Astrocyte of the spinal cord (primary cell): Measurements from ENCODE around the gene STARD3.

Experiments used
- DNase-seq: peaks from one replicate; pipeline ENCODE4 v3.0.0; 2011; ENCODE audit warnings: low read depth, low spot score
- H3K4me3 ChIP-seq: 2 replicates; pipeline ENCODE4 v1.5.1; 2011; ENCODE audit warnings: low read depth, mild to moderate bottlenecking, low read length, moderate library complexity
- in situ Hi-C: cut with HindIII; loops from 2 replicates; pipeline ENCODE4 v1.10.0; 2017; ENCODE audit warnings: low sequenced_read_pairs
- TF ChIP-seq, protein P1 (sequence below): IDR thresholded peaks from 2 replicates; pipeline ENCODE4 v1.5.1; 2012; ENCODE audit warnings: low read depth, mild to moderate bottlenecking, low read length, inconsistent platforms

The STARD3 gene

GRCh38 chr17:39600288-39600996, 36.5 kb upstream of the STARD3 start:
- H3K4me3 ChIP-seq: no peak overlapping the region
- in situ Hi-C loops: no loop called here
- no peak for DNase-seq
- TF ChIP-seq, protein P1, sequence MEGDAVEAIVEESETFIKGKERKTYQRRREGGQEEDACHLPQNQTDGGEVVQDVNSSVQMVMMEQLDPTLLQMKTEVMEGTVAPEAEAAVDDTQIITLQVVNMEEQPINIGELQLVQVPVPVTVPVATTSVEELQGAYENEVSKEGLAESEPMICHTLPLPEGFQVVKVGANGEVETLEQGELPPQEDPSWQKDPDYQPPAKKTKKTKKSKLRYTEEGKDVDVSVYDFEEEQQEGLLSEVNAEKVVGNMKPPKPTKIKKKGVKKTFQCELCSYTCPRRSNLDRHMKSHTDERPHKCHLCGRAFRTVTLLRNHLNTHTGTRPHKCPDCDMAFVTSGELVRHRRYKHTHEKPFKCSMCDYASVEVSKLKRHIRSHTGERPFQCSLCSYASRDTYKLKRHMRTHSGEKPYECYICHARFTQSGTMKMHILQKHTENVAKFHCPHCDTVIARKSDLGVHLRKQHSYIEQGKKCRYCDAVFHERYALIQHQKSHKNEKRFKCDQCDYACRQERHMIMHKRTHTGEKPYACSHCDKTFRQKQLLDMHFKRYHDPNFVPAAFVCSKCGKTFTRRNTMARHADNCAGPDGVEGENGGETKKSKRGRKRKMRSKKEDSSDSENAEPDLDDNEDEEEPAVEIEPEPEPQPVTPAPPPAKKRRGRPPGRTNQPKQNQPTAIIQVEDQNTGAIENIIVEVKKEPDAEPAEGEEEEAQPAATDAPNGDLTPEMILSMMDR: no peak

- TF ChIP-seq, protein P1: no peak
- in situ Hi-C loops: no loop called here
- no peak overlapping the region for H3K4me3 ChIP-seq
- no peak for DNase-seq
These were observed 35.8 kb upstream of the STARD3 start for GRCh38 chr17:39600997-39601597.

DNA sequence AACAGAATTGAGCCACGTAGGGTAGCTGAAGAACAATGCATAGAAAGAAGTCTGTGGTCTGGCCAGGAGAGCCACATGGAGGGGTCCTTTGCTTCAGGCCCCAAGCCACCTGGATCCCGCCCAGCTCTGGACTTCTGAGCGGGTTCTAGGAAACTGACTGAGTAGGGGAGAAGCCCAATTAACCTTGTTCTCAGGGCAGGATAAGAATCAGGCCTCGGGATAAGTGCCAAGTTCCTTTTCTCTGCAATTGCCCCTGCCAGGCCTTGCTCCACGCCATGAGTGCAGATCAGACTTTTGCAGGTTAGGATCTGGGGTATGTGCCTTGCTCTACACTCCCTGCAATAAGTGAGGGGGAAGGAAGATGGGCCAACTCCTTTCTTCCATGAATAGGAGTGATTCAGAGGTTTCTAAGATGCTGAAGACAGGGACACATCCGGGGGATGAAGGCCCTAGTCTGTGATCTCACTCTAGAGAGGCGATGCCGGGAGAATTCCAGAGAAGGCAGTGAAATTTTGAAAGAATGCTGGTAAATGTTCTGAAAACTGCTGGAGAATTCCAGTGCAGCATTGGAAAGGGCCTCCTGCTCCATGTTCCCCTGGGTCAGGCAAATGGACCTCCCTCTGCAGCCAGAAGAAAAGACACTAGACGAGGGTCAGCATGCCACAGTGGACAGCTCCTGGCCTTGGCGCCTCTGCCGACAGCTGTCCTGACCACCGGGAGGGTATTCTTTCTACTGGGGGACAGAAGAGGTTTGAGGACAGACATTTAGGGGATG, 35.0 kb upstream of the STARD3 start:
- no peak for DNase-seq
- in situ Hi-C loops: no loop called here
- TF ChIP-seq, protein P1: no peak
- no peak overlapping the region for H3K4me3 ChIP-seq

DNA sequence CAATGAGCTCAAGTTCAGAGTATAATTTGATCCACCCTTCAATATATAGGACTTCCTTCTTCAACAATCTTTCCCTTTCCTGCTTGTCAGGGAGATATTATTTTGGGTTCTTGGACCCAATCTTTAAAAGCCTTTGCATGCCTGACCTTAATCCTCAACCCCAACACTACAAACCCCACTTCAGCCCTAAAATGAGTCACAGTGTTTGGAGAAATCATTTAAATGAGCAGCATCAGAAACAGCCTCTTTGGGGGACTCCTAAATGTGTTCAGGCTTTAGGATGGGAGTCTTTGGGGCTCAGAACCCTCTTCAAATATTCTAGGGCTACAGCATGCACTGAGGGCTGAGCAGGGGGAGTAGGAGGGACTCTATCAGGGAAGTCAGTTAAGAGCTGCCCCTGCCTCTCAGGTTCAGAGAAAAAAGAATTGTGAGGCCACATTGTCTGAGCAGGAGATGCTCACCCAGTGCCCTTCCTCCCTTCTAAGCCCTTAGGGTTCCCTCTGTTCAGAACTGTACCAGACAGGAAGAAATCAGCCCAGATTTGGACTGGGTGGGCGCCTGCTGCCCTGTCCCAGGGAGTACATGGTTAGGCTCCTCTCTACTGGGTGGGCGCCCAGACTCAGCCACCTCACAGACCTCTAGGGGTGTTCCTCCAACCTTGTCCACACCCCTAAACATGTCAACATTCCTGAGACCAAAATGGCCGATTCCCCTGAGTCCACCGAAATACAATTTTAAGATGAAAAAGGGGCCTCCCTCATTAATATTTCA, 34.2 kb upstream of the STARD3 start:
- TF ChIP-seq, protein P1: no peak
- H3K4me3 ChIP-seq: no peak overlapping the region
- in situ Hi-C loops: no loop called here
- no peak for DNase-seq

DNA sequence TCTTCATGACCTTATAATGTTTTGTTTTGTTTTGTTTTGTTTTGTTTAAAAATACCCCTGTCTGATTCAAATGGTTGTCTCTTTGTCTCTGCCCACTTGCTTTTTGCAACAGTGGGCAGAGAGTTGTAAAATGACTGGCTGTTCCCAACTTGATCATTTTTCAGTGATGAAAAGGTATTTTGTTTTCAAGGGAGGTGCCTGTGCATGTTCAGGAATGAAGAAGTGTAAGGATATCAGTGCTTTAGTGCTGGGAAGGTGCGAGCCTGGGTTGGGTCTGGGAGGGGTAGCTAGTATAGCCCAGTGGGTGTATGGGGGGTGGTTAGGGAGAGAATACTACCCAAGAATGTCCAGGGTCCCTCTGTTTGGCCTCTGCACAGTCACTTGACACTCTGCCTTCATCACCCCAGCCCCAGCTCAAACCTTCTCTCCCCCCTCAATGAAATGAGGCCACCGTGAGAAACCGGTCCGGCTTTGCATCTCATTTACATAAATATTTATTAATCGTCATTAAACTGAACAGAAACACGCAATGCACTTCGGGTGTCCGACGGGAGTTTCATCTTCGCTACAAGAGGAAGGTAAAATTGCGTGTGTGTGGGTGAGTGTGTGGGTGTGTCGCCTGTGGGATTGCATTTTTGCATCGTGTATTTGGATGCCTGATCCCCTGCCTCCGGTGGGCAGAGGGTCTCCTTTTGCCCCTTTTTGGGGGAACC, 33.5 kb upstream of the STARD3 start:
- TF ChIP-seq, protein P1: no peak
- in situ Hi-C loops: no loop called here
- DNase-seq: no peak
- H3K4me3 ChIP-seq: no peak overlapping the region
